Hepatocyte (in vitro differentiated cells): ENCODE measurements around the gene LMF1. TPM values are rescaled to one million over a fixed set of nuclear protein-coding genes. Genes with fewer than 3 reads are reported as not detected.

Experiments
- DNase-seq: peaks from one replicate; pipeline ENCODE4 v3.0.0-alpha.2; 2016; ENCODE audit warnings: low spot score
- H2AFZ ChIP-seq: fragments of 200-600 bp; sonication (generic); 2 replicates; pipeline ENCODE4 v1.6.0; 2016; ENCODE audit warnings: antibody characterized with exemption, mild to moderate bottlenecking
- H3K27ac ChIP-seq: fragments of 200-600 bp; sonication (generic); 2 replicates; pipeline ENCODE4 v1.5.1; 2016; ENCODE audit warnings: mild to moderate bottlenecking
- H3K27me3 ChIP-seq: fragments of 200-600 bp; sonication (generic); 2 replicates; pipeline ENCODE4 v1.6.1; 2016
- H3K36me3 ChIP-seq: fragments of 200-600 bp; sonication (generic); replicated peaks from 2 replicates; pipeline ENCODE4 v1.5.1; 2016; ENCODE audit warnings: low read depth; ENCODE audit not compliant: insufficient read depth
- H3K4me1 ChIP-seq: fragments of 200-600 bp; sonication (generic); 2 replicates; pipeline ENCODE4 v1.5.1; 2016; ENCODE audit warnings: mild to moderate bottlenecking, moderate library complexity; ENCODE audit not compliant: insufficient read depth
- H3K4me2 ChIP-seq: fragments of 200-600 bp; sonication (generic); 2 replicates; pipeline ENCODE4 v1.6.0; 2016
- H3K4me3 ChIP-seq: fragments of 200-600 bp; sonication (generic); 2 replicates; pipeline ENCODE4 v1.5.1; 2016; ENCODE audit warnings: mild to moderate bottlenecking
- H3K79me2 ChIP-seq: fragments of 200-600 bp; sonication (generic); 2 replicates; pipeline ENCODE4 v1.6.0; 2017; ENCODE audit warnings: mild to moderate bottlenecking
- H3K9me2 ChIP-seq: fragments of 200-600 bp; sonication (generic); replicated peaks from 2 replicates; pipeline ENCODE4 v1.6.0; 2017; ENCODE audit warnings: mild to moderate bottlenecking; ENCODE audit not compliant: insufficient read depth
- H3K9me3 ChIP-seq: fragments of 200-600 bp; sonication (generic); 2 replicates; pipeline ENCODE4 v1.5.1; 2016; ENCODE audit warnings: low read depth, mild to moderate bottlenecking
- H4K20me1 ChIP-seq: fragments of 200-600 bp; sonication (generic); 2 replicates; pipeline ENCODE4 v1.6.0; 2016; ENCODE audit warnings: mild to moderate bottlenecking; ENCODE audit not compliant: insufficient read depth, poor library complexity, severe bottlenecking
- CTCF ChIP-seq: fragments of 200-600 bp; sonication (generic); IDR thresholded peaks from 2 replicates; pipeline ENCODE4 v1.5.1; 2016; ENCODE audit warnings: antibody characterized with exemption, mild to moderate bottlenecking; ENCODE audit not compliant: poor library complexity
- EZH2 ChIP-seq: fragments of 200-600 bp; sonication (generic); IDR thresholded peaks from 2 replicates; pipeline ENCODE4 v1.6.1; 2016; ENCODE audit warnings: antibody characterized with exemption, mild to moderate bottlenecking, borderline replicate concordance
- EZH2phosphoT487 ChIP-seq: fragments of 200-600 bp; sonication (generic); IDR thresholded peaks from one replicate; pipeline ENCODE4 v1.6.1; 2018; ENCODE audit warnings: antibody characterized with exemption, mild to moderate bottlenecking, low read depth, moderate library complexity; ENCODE audit not compliant: unreplicated experiment, severe bottlenecking
- WGBS: methylation state at CpG from one replicate; pipeline ENCODE4 v1.1.6; 2016; ENCODE audit warnings: low lambda C conversion rate; ENCODE audit errors: missing lambda C conversion rate; 5-methylcytosine and 5-hydroxymethylcytosine counted together
- polyA plus RNA-seq: library from polyadenylated mRNA; unstranded; fragments of >200 nt; fragmentation: Nextera tagmentation; extraction: Ambion mirVana; gene quantifications from 2 replicates; pipeline ENCODE4 v1.2.1, GENCODE V29; 2016
- total RNA-seq: library from RNA; depleted of rRNA; stranded (reverse); fragments of >200 nt; gene quantifications from 2 replicates; pipeline ENCODE4 v1.2.3, GENCODE V29; 2014

Gene LMF1
- total and polyA plus RNA-seq, 2 experiments from 2014 or later: 27.2 to 34.3 TPM

GRCh38 chr16:923184-923583 is 47.6 kb downstream of the LMF1 start:
- no peaks in the 10 kb centered on the region for H3K9me2 ChIP-seq
- no peak overlapping the region for H2AFZ ChIP-seq
- no peak overlapping the region for H3K4me2 ChIP-seq
- H3K36me3 ChIP-seq: no peaks in the 10 kb centered on the region
- H3K27ac ChIP-seq: no peak overlapping the region
- H3K4me1 ChIP-seq: peaks cover 14% of the 10 kb centered on the region
- DNase-seq: no peak
- no peak for TF ChIP-seq EZH2
- TF ChIP-seq CTCF: no peak
- no peak for TF ChIP-seq EZH2phosphoT487
- no peaks in the 10 kb centered on the region for H3K9me3 ChIP-seq
- WGBS: 98% methylated on average over 9 of the region's 9 CpGs
- H3K4me3 ChIP-seq: no peak overlapping the region
- H3K27me3 ChIP-seq: no peaks in the 10 kb centered on the region
- no peaks in the 10 kb centered on the region for H3K79me2 ChIP-seq
- no peaks in the 10 kb centered on the region for H4K20me1 ChIP-seq

GRCh38 chr16:922051-922450 is 48.7 kb downstream of the LMF1 start:
- Histone ChIP-seq H4K20me1 (no peaks in the 10 kb centered on the region), H3K27me3 (no peaks in the 10 kb centered on the region), H3K27ac (no peak overlapping the region), H2AFZ (no peak overlapping the region), H3K36me3 (no peaks in the 10 kb centered on the region), H3K4me1 (peaks cover 14% of the 10 kb centered on the region), H3K79me2 (no peaks in the 10 kb centered on the region), H3K9me2 (no peaks in the 10 kb centered on the region), H3K4me2 (no peak overlapping the region), H3K9me3 (no peaks in the 10 kb centered on the region), H3K4me3 (no peak overlapping the region)
- DNase-seq: no peak
- TF ChIP-seq EZH2phosphoT487: no peak
- TF ChIP-seq CTCF: no peak
- no peak for TF ChIP-seq EZH2
- 98% methylated on average over 13 of the region's 13 CpGs for WGBS

GRCh38 chr16:921321-921905 is 49.4 kb downstream of the LMF1 start:
- WGBS: 96% methylated on average over 32 of the region's 32 CpGs
- TF ChIP-seq EZH2phosphoT487: no peak
- no peak for TF ChIP-seq EZH2
- TF ChIP-seq CTCF: no peak
- Histone ChIP-seq H2AFZ (no peak overlapping the region), H3K4me1 (peaks cover 14% of the 10 kb centered on the region), H3K9me3 (no peaks in the 10 kb centered on the region), H3K27me3 (no peaks in the 10 kb centered on the region), H3K79me2 (no peaks in the 10 kb centered on the region), H4K20me1 (no peaks in the 10 kb centered on the region), H3K4me2 (no peak overlapping the region), H3K4me3 (no peak overlapping the region), H3K36me3 (no peaks in the 10 kb centered on the region), H3K27ac (peak overlapping the region; percentile 88), H3K9me2 (no peaks in the 10 kb centered on the region)
- no peak for DNase-seq

GRCh38 chr16:920717-921116 is 50.1 kb downstream of the LMF1 start:
- peak overlapping the region; percentile 44 for H3K4me2 ChIP-seq
- no peaks in the 10 kb centered on the region for H3K9me2 ChIP-seq
- no peak for TF ChIP-seq EZH2
- no peak for TF ChIP-seq CTCF
- no peak for TF ChIP-seq EZH2phosphoT487
- peak overlapping the region; percentile 88 for H3K27ac ChIP-seq
- H3K4me1 ChIP-seq: peaks cover 14% of the 10 kb centered on the region
- no peak overlapping the region for H3K4me3 ChIP-seq
- DNase-seq: no peak
- no peaks in the 10 kb centered on the region for H3K9me3 ChIP-seq
- no peaks in the 10 kb centered on the region for H3K27me3 ChIP-seq
- WGBS: 59% methylated on average over 18 of the region's 18 CpGs
- no peak overlapping the region for H2AFZ ChIP-seq
- no peaks in the 10 kb centered on the region for H3K79me2 ChIP-seq
- no peaks in the 10 kb centered on the region for H3K36me3 ChIP-seq
- H4K20me1 ChIP-seq: no peaks in the 10 kb centered on the region
